Measurements from ENCODE around the gene PRH2.

PRH2 gene

GRCh38 chr12:10928746-10929286, at the start of gene PRH2:
Gene PRH2 (plus strand): TSS chr12:10929236. CDS start chr12:10929274, 38 bp downstream.
- in situ Hi-C loops (cut with MboI; ENCODE audit: low sequenced_read_pairs): no loop called here
- no peak for DNase-seq (ENCODE audit: low spot score in 2 of 2)

GRCh38 chr12:10884086-10884725, 44.8 kb upstream of the PRH2 start, which contains the start of gene PRH1:
Gene PRH1 (minus strand): TSS chr12:10884255. CDS start chr12:10884217, 38 bp downstream.
- no peaks in the 10 kb centered on the region for H3K36me3 ChIP-seq (replicated peaks)
- no peaks in the 10 kb centered on the region for H3K9me3 ChIP-seq
- no peak within 1 kb of the TSS for H3K4me3 ChIP-seq
- H3K4me1 ChIP-seq: peaks cover 3% of the 10 kb centered on the region; the same call in 1 of the 2 replicates
- in situ Hi-C loops (cut with MboI; ENCODE audit: low sequenced_read_pairs): no loop called here
- DNase-seq (ENCODE audit: low spot score in 2 of 2): no peak
- no peaks in the 10 kb centered on the region for H3K27me3 ChIP-seq (ENCODE audit: low read depth)

More at GRCh38 chr12:10928746-10929286, at the start of gene PRH2:
- no peaks in the 10 kb centered on the region for H3K4me1 ChIP-seq
- no peaks in the 10 kb centered on the region for H3K27me3 ChIP-seq (ENCODE audit: low read depth)
- no peaks in the 10 kb centered on the region for H3K9me3 ChIP-seq
- H3K4me3 ChIP-seq: no peak within 1 kb of the TSS
- no peaks in the 10 kb centered on the region for H3K36me3 ChIP-seq (replicated peaks)

GRCh38 chr12:10889226-10889625, 39.8 kb upstream of the PRH2 start:
- H3K4me3 ChIP-seq: no peak overlapping the region
- in situ Hi-C loops (cut with MboI; ENCODE audit: low sequenced_read_pairs): no loop called here
- DNase-seq (ENCODE audit: low spot score in 2 of 2): no peak
- no peaks in the 10 kb centered on the region for H3K27me3 ChIP-seq (ENCODE audit: low read depth)
- peaks cover 3% of the 10 kb centered on the region; the same call in 1 of the 2 replicates for H3K4me1 ChIP-seq
- H3K36me3 ChIP-seq (replicated peaks): no peaks in the 10 kb centered on the region
- H3K9me3 ChIP-seq: no peaks in the 10 kb centered on the region

- H3K4me1 ChIP-seq: peaks cover 3% of the 10 kb centered on the region; the same call in 1 of the 2 replicates
- H3K36me3 ChIP-seq (replicated peaks): no peaks in the 10 kb centered on the region
- H3K9me3 ChIP-seq: no peaks in the 10 kb centered on the region
- in situ Hi-C loops (cut with MboI; ENCODE audit: low sequenced_read_pairs): no loop called here
- H3K4me3 ChIP-seq: no peak overlapping the region
- DNase-seq (ENCODE audit: low spot score in 2 of 2): no peak
- no peaks in the 10 kb centered on the region for H3K27me3 ChIP-seq (ENCODE audit: low read depth)
These were observed 37.1 kb upstream of the PRH2 start for GRCh38 chr12:10891937-10892336.

GRCh38 chr12:10896854-10897253, 32.2 kb upstream of the PRH2 start:
- H3K4me1 ChIP-seq: no peaks in the 10 kb centered on the region
- in situ Hi-C loops (cut with MboI; ENCODE audit: low sequenced_read_pairs): no loop called here
- H3K9me3 ChIP-seq: no peaks in the 10 kb centered on the region
- no peak overlapping the region for H3K4me3 ChIP-seq
- H3K27me3 ChIP-seq (ENCODE audit: low read depth): no peaks in the 10 kb centered on the region
- no peak for DNase-seq (ENCODE audit: low spot score in 2 of 2)
- no peaks in the 10 kb centered on the region for H3K36me3 ChIP-seq (replicated peaks)

- H3K36me3 ChIP-seq (replicated peaks): no peaks in the 10 kb centered on the region
- in situ Hi-C loops (cut with MboI; ENCODE audit: low sequenced_read_pairs): no loop called here
- no peaks in the 10 kb centered on the region for H3K4me1 ChIP-seq
- no peak for DNase-seq (ENCODE audit: low spot score in 2 of 2)
- no peaks in the 10 kb centered on the region; the same call in 1 of the 2 replicates for H3K9me3 ChIP-seq
- no peaks in the 10 kb centered on the region for H3K27me3 ChIP-seq (ENCODE audit: low read depth)
- H3K4me3 ChIP-seq: no peak overlapping the region
These were observed 28.5 kb upstream of the PRH2 start for GRCh38 chr12:10900530-10900929.

- H3K4me1 ChIP-seq: no peaks in the 10 kb centered on the region
- H3K9me3 ChIP-seq: no peaks in the 10 kb centered on the region; the same call in 1 of the 2 replicates
- in situ Hi-C loops (cut with MboI; ENCODE audit: low sequenced_read_pairs): no loop called here
- H3K4me3 ChIP-seq: no peak overlapping the region
- no peaks in the 10 kb centered on the region for H3K36me3 ChIP-seq (replicated peaks)
- H3K27me3 ChIP-seq (ENCODE audit: low read depth): no peaks in the 10 kb centered on the region
- no peak for DNase-seq (ENCODE audit: low spot score in 2 of 2)
These were observed 28.1 kb upstream of the PRH2 start for GRCh38 chr12:10900972-10901371.

GRCh38 chr12:10901427-10901826, 27.6 kb upstream of the PRH2 start:
- no peak overlapping the region for H3K4me3 ChIP-seq
- in situ Hi-C loops (cut with MboI; ENCODE audit: low sequenced_read_pairs): no loop called here
- no peak for DNase-seq (ENCODE audit: low spot score in 2 of 2)
- no peaks in the 10 kb centered on the region for H3K4me1 ChIP-seq
- no peaks in the 10 kb centered on the region; the same call in 1 of the 2 replicates for H3K9me3 ChIP-seq
- no peaks in the 10 kb centered on the region for H3K36me3 ChIP-seq (replicated peaks)
- no peaks in the 10 kb centered on the region for H3K27me3 ChIP-seq (ENCODE audit: low read depth)

GRCh38 chr12:10904686-10905085, 24.4 kb upstream of the PRH2 start:
- Histone ChIP-seq H3K36me3 (replicated peaks) (no peaks in the 10 kb centered on the region), H3K4me1 (no peaks in the 10 kb centered on the region), H3K27me3 (ENCODE audit: low read depth) (no peaks in the 10 kb centered on the region), H3K4me3 (no peak overlapping the region), H3K9me3 (no peaks in the 10 kb centered on the region; the same call in 1 of the 2 replicates)
- no peak for DNase-seq (ENCODE audit: low spot score in 2 of 2)
- in situ Hi-C loops (cut with MboI; ENCODE audit: low sequenced_read_pairs): no loop called here

GRCh38 chr12:10909462-10909861, 19.6 kb upstream of the PRH2 start, which contains the start of gene TAS2R13:
Gene TAS2R13 (minus strand): TSS chr12:10909562. CDS start chr12:10909298, 264 bp downstream.
- in situ Hi-C loops (cut with MboI; ENCODE audit: low sequenced_read_pairs): no loop called here
- Histone ChIP-seq H3K4me3 (no peak within 1 kb of the TSS), H3K27me3 (ENCODE audit: low read depth) (no peaks in the 10 kb centered on the region), H3K36me3 (replicated peaks) (no peaks in the 10 kb centered on the region), H3K9me3 (no peaks in the 10 kb centered on the region), H3K4me1 (no peaks in the 10 kb centered on the region)
- no peak for DNase-seq (ENCODE audit: low spot score in 2 of 2)

GRCh38 chr12:10910380-10910779, 18.7 kb upstream of the PRH2 start:
- in situ Hi-C loops (cut with MboI; ENCODE audit: low sequenced_read_pairs): no loop called here
- Histone ChIP-seq H3K4me3 (no peak overlapping the region), H3K9me3 (no peaks in the 10 kb centered on the region), H3K36me3 (replicated peaks) (no peaks in the 10 kb centered on the region), H3K27me3 (ENCODE audit: low read depth) (no peaks in the 10 kb centered on the region), H3K4me1 (no peaks in the 10 kb centered on the region)
- DNase-seq (ENCODE audit: low spot score in 2 of 2): no peak

- Histone ChIP-seq H3K4me3 (no peak overlapping the region), H3K9me3 (no peaks in the 10 kb centered on the region), H3K27me3 (ENCODE audit: low read depth) (no peaks in the 10 kb centered on the region), H3K4me1 (peaks cover 15% of the 10 kb centered on the region), H3K36me3 (replicated peaks) (no peaks in the 10 kb centered on the region)
- no peak for DNase-seq (ENCODE audit: low spot score in 2 of 2)
- in situ Hi-C loops (cut with MboI; ENCODE audit: low sequenced_read_pairs): no loop called here
These were observed 9.2 kb upstream of the PRH2 start for GRCh38 chr12:10919809-10920208.

- Histone ChIP-seq H3K27me3 (ENCODE audit: low read depth) (no peaks in the 10 kb centered on the region), H3K9me3 (no peaks in the 10 kb centered on the region), H3K4me3 (no peak overlapping the region), H3K36me3 (replicated peaks) (no peaks in the 10 kb centered on the region), H3K4me1 (no peaks in the 10 kb centered on the region)
- in situ Hi-C loops (cut with MboI; ENCODE audit: low sequenced_read_pairs): no loop called here
- no peak for DNase-seq (ENCODE audit: low spot score in 2 of 2)
These were observed 2.8 kb upstream of the PRH2 start for GRCh38 chr12:10926269-10926668.

GRCh38 chr12:10936506-10936905, 7.5 kb downstream of the PRH2 start:
- no peaks in the 10 kb centered on the region for H3K27me3 ChIP-seq (ENCODE audit: low read depth)
- H3K9me3 ChIP-seq: no peaks in the 10 kb centered on the region
- no peaks in the 10 kb centered on the region for H3K4me1 ChIP-seq
- no peaks in the 10 kb centered on the region for H3K36me3 ChIP-seq (replicated peaks)
- H3K4me3 ChIP-seq: no peak overlapping the region
- DNase-seq (ENCODE audit: low spot score in 2 of 2): no peak
- in situ Hi-C loops (cut with MboI; ENCODE audit: low sequenced_read_pairs): no loop called here
